Parathyroid adenoma (tissue), 2 donors: Measurements from ENCODE around the gene SLC35B4.

Source experiments
- H2AFZ ChIP-seq: fragments of 300-600 bp; sonication (generic); one replicate; pipeline ENCODE4 v1.7.0; 2017; ENCODE audit warnings: antibody characterized with exemption, mild to moderate bottlenecking
- H3K27ac ChIP-seq: fragments of 300-600 bp; sonication (generic); one replicate; pipeline ENCODE4 v1.7.0; 2017
- H3K27me3 ChIP-seq: fragments of 300-600 bp; sonication (generic); one replicate; pipeline ENCODE4 v1.7.0; 2017; ENCODE audit warnings: low read length; ENCODE audit not compliant: control insufficient read depth, insufficient read depth
- H3K36me3 ChIP-seq: fragments of 300-600 bp; sonication (generic); one replicate; pipeline ENCODE4 v1.7.0; 2017; ENCODE audit warnings: low read length; ENCODE audit not compliant: control insufficient read depth, insufficient read depth
- H3K4me1 ChIP-seq: fragments of 300-600 bp; sonication (generic); one replicate; pipeline ENCODE4 v1.7.0; 2017; ENCODE audit warnings: control low read depth
- H3K4me2 ChIP-seq: fragments of 300-600 bp; sonication (generic); one replicate; pipeline ENCODE4 v1.7.0; 2017; ENCODE audit warnings: low read length
- H3K4me3 ChIP-seq: fragments of 300-600 bp; sonication (generic); one replicate; pipeline ENCODE4 v1.7.0; 2017; ENCODE audit warnings: low read depth, low read length
- H3K79me2 ChIP-seq: fragments of 300-600 bp; sonication (generic); one replicate; pipeline ENCODE4 v1.7.0; 2017; ENCODE audit warnings: control low read depth
- H3K9ac ChIP-seq: fragments of 300-600 bp; sonication (generic); one replicate; pipeline ENCODE4 v1.7.0; 2017; ENCODE audit warnings: mild to moderate bottlenecking
- H3K9me3 ChIP-seq: fragments of 300-600 bp; sonication (generic); one replicate; pipeline ENCODE4 v1.7.0; 2017; ENCODE audit warnings: low read length; ENCODE audit not compliant: control insufficient read depth
- CTCF ChIP-seq: fragments of 300-600 bp; sonication (generic); IDR thresholded peaks from one replicate; pipeline ENCODE4 v1.7.0; 2017; ENCODE audit warnings: antibody characterized with exemption, mild to moderate bottlenecking
- donor health status: primary hyperparathyroidism.

SLC35B4 gene

GRCh38 chr7:134311807-134312206 lies 4.9 kb downstream of the SLC35B4 start:
- no peak overlapping the region for H3K27ac ChIP-seq
- H3K9ac ChIP-seq = no peak overlapping the region
- H3K4me2 ChIP-seq = no peak overlapping the region
- H3K4me3 ChIP-seq = no peak overlapping the region
- H3K4me1 ChIP-seq = peaks cover 4% of the 10 kb centered on the region
- no peaks in the 10 kb centered on the region for H3K27me3 ChIP-seq
- no peaks in the 10 kb centered on the region for H3K9me3 ChIP-seq
- H3K36me3 ChIP-seq = no peaks in the 10 kb centered on the region
- no peak overlapping the region for H2AFZ ChIP-seq
- H3K79me2 ChIP-seq = peaks cover 5% of the 10 kb centered on the region
- TF ChIP-seq CTCF = no peak

GRCh38 chr7:134308548-134308947 lies 8.2 kb downstream of the SLC35B4 start:
- no peak for TF ChIP-seq CTCF
- no peak overlapping the region for H3K4me3 ChIP-seq
- no peak overlapping the region for H3K4me2 ChIP-seq
- no peaks in the 10 kb centered on the region for H3K4me1 ChIP-seq
- H3K36me3 ChIP-seq = no peaks in the 10 kb centered on the region
- H3K9me3 ChIP-seq = no peaks in the 10 kb centered on the region
- H3K27ac ChIP-seq = no peak overlapping the region
- no peak overlapping the region for H3K9ac ChIP-seq
- no peak overlapping the region for H2AFZ ChIP-seq
- no peaks in the 10 kb centered on the region for H3K27me3 ChIP-seq
- H3K79me2 ChIP-seq = no peaks in the 10 kb centered on the region

- no peak overlapping the region for H3K4me2 ChIP-seq
- no peak overlapping the region for H3K4me3 ChIP-seq
- no peak overlapping the region for H3K9ac ChIP-seq
- no peak overlapping the region for H2AFZ ChIP-seq
- TF ChIP-seq CTCF = no peak
- H3K79me2 ChIP-seq = no peaks in the 10 kb centered on the region
- no peaks in the 10 kb centered on the region for H3K4me1 ChIP-seq
- no peak overlapping the region for H3K27ac ChIP-seq
- no peaks in the 10 kb centered on the region for H3K27me3 ChIP-seq
- no peaks in the 10 kb centered on the region for H3K9me3 ChIP-seq
- no peaks in the 10 kb centered on the region for H3K36me3 ChIP-seq
Observed at GRCh38 chr7:134307320-134307719, 9.4 kb downstream of the SLC35B4 start.

- H3K79me2 ChIP-seq = no peaks in the 10 kb centered on the region
- no peaks in the 10 kb centered on the region for H3K9me3 ChIP-seq
- no peaks in the 10 kb centered on the region for H3K27me3 ChIP-seq
- no peak overlapping the region for H3K4me3 ChIP-seq
- TF ChIP-seq CTCF = no peak
- no peak overlapping the region for H3K27ac ChIP-seq
- no peak overlapping the region for H3K4me2 ChIP-seq
- H3K9ac ChIP-seq = no peak overlapping the region
- H2AFZ ChIP-seq = no peak overlapping the region
- no peaks in the 10 kb centered on the region for H3K4me1 ChIP-seq
- no peaks in the 10 kb centered on the region for H3K36me3 ChIP-seq
Observed at GRCh38 chr7:134302120-134302519, 14.6 kb downstream of the SLC35B4 start.

GRCh38 chr7:134301592-134301991 lies 15.1 kb downstream of the SLC35B4 start:
- no peak for TF ChIP-seq CTCF
- no peak overlapping the region for H3K9ac ChIP-seq
- H3K79me2 ChIP-seq = no peaks in the 10 kb centered on the region
- H3K36me3 ChIP-seq = no peaks in the 10 kb centered on the region
- H3K9me3 ChIP-seq = no peaks in the 10 kb centered on the region
- H3K4me1 ChIP-seq = no peaks in the 10 kb centered on the region
- no peak overlapping the region for H2AFZ ChIP-seq
- H3K27ac ChIP-seq = no peak overlapping the region
- H3K4me3 ChIP-seq = no peak overlapping the region
- no peak overlapping the region for H3K4me2 ChIP-seq
- H3K27me3 ChIP-seq = no peaks in the 10 kb centered on the region
